ENCODE results near the gene GPR31.
"Not testable (repeated sequence)": the region's sequence is repeated elsewhere in the genome, so short reads cannot be mapped to it uniquely, and the experiment has no call there.

The GPR31 gene, protein sequence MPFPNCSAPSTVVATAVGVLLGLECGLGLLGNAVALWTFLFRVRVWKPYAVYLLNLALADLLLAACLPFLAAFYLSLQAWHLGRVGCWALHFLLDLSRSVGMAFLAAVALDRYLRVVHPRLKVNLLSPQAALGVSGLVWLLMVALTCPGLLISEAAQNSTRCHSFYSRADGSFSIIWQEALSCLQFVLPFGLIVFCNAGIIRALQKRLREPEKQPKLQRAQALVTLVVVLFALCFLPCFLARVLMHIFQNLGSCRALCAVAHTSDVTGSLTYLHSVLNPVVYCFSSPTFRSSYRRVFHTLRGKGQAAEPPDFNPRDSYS

DNA sequence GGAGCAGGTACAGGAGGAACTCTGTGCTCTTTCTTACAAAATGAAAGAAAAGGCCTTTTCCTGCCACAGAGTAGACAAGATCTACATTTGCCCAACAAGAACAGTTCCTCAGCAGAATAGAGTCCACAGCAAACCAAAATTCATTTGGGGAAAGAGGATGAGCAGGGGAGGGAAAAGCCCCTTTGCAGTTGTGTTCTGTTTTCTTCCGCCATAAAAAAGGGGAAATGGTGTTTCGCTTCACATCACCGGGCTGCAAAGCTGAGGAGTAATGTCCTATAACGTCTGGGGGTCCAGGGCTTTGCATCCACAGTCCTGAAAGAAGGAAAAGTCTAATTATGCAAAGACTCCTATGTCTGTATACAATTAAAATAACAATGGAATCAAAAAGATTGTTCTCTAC, at the start of gene GPR31:
Gene GPR31, minus strand, starts transcription at position 118 of the 400 bp plus-strand sequence. CDS start 149 bp downstream, outside the sequence.
- DNase-seq = no peak

DNA sequence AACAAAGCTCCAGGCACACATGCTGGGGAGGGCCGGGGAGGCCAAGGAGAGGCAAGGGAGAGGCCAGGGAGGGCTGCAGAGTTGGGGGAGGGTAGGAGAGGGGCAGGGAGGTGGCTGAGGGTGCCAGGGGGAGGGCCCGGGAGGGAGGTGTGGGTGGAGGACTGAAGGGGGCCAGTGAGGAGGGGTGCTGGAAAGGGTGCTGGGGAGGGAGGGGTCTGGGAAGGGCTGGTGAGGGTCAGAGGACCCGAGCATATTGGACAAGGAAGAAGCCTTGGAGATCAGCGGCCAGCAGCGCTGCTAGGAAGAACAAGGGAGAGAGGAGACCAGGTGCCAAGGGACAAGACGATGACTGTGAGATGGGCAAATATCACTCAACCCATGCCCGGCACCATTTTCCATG, 49.7 kb upstream of the GPR31 start:
- DNase-seq = no peak

DNA sequence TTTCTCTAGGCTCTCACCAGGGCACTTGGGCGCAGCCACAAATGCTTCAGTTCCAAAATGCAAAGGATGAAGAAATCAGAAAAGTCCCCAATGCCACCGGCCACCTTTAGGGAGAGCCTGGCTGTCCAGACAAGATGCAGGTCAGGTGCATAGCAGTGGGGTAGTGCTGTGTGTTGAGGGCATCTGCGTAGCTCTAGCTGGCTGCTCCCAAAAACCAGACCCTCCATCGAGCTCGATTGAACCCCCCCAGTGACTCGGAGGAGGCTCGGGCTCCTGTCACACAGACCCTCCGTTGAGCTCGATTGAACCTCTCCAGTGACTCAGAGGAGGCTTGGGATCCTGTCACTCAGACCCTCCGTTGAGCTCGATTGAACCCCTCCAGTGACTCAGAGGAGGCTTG, 47.5 kb upstream of the GPR31 start:
- not testable (repeated sequence) for DNase-seq

DNA sequence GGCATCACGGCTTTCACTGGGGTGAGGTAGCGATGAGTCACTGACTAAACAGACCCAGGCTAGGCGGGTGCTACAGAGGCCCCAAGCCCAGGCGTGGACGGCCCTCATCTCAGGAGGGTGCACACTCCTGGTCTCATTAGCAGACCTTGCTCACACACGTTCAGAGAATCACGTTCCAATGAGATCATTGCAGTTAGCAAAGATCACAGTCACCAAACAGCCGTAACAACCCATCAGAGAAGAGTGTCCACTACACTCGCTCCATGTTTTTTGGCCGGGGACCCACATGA, 46.2 kb upstream of the GPR31 start:
- not testable (repeated sequence) for DNase-seq

DNA sequence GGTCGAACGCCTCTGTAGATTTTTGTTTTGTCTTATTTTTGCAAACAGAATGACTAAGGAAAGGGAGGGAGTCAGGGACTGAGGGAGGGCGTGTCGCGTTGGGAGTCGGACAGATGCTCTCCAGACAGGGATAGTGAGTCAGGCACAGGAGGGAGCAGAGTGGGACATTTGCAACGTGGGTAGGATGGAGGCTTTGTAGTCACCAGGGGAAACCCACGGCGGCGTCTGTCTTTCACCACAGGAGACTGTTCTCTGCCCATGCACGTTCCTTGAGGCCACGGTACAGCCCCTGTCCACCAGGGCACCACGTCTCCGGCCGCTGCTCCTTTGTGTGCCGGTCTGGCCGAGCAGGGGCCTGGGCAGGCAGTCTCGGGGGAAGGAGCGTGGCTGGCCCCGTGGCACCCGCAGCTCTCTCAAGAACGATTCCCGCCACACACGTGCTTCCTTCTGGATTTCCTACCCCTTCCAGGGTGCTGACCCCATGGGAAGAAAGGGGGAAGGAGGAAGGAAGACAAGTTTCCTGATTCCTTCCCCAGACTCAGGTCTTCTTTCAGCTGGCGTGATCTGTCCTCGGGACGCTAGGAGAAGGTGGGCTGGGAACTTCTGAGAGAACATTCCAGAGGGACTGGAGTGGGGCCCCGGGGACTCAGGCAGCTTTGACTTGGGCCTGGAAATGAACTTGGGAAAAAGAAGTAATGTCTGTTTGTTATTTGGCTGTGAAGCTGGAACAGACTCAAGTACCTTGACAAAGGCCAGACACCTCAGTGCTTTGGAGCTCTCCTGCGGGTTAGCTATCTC, 45.7 kb upstream of the GPR31 start:
- not testable (repeated sequence) for DNase-seq

DNA sequence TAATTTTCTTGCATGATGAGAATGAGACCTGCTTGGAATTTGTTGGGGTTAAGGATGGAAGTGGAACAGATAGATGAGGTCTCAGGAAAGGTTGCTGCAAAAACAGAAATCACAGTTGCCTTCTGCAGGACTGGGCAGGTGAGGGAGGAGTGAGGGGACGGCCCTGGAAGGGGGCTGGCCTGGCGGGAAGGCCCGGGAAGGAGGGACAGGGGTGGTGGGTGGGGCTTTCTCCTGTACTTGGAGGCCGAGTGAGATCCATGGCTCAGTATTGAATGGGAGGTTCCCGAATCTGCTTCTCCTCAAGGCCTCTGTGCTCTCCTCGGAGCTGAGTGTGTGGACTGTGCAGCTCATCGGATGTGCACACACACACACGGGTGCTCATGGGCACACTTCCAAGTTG, 44.8 kb upstream of the GPR31 start:
- not testable (repeated sequence) for DNase-seq

DNA sequence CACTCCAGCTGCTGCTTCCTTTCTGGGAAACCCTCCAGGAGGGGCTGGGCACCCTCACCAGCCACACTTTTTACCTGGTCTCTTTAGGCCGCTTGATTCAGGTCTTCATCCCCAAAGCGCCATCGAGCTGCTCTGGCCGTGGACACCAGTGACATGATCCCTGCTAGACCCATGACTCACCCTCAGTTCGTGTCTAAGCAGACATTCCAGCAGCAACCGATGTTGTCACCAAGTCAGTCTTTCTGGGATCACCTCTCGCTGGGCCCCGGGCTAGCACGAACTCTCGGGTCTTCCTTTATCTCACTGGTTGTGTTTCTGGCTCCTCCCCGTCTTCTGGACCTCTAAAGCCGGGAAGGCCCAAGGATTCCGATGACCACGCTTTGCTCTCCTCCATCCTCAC, 43.0 kb upstream of the GPR31 start:
- no peak for DNase-seq

DNA sequence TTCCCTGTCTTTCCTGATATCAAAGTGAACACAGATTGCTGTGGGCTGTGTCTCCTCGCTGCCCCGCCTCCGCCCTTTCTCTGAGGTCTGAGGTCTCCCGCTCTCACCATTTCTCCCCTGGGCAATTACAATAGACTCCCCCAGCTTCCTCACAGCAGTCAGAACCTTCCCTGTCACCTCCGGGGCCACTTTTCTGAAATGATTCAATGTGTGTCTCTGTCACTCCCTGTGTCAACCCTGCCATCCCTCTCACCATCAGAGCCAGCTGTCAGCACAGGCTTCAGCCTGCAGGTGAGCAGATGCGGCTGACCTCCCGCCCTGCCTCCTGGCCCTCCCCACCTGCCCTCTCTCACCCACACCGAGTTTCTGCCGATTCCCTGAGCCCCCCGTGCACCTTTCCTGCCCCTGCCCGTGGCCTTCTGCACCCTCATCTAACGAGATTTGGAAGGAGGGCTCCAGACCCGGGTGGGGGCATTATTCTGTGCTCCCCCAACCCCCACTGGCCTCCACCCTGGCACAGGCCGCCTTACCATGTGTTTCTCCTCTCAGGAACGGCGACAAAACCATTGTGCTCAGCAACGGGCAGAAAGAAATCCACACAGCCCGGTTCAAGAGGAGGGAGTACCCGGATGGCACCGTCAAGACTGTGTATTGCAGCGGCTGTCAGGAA, 38.3 kb upstream of the GPR31 start:
- not testable (repeated sequence) for DNase-seq

DNA sequence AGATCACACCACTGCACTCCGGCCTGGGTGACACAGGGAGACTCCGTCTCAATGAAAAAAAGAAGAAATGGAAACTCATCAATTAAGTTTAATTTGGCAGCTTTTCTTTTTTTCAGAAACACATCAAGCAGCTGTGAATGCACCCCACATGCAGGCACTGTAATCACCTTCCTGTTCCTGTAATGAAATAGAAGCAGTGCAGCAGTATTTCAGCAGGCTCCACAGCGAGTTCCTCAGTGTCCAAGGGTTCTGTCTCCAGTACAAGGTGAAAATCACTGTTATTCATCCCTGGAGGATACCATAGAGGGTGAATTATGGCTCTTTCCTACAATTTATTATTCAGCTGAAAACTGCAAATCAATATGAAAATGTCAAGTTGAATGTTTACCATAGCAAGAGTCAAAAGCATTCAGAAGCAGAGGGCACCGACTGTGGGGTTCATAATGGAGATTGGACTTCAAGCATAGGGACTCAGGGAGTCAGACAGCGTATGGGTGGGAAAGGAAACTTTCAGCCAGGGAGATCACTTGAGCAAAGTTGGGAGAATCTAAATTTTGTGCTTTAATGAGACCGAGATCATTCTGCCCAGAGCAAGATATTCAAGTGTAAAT, 35.8 kb upstream of the GPR31 start:
- DNase-seq = not testable (repeated sequence)

DNA sequence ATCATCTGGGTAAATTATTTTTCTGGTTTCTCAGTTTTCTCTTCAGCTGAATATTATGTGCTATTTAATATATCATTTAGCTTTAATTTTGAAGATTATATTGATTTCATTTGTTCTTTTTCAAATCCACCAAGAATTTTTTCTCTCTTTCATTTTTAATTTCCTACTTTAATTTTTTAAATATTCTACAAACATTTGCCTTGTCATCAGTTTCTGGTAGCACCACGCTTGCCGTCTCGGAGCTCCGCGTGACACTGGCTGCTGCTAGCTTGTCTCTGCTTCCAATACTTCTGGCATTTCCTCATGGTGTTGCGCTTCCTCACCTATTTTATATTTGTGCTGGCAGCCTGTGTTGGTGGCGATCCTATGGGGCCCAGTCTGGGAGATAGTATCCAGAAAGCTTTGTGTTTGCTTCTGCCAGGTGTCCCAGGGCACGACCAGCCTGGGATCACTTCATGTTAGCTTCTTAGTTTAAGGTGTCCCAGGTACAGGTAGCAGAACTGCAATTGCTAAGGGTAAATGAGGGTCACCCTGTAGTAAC, 33.3 kb upstream of the GPR31 start:
- not testable (repeated sequence) for DNase-seq

DNA sequence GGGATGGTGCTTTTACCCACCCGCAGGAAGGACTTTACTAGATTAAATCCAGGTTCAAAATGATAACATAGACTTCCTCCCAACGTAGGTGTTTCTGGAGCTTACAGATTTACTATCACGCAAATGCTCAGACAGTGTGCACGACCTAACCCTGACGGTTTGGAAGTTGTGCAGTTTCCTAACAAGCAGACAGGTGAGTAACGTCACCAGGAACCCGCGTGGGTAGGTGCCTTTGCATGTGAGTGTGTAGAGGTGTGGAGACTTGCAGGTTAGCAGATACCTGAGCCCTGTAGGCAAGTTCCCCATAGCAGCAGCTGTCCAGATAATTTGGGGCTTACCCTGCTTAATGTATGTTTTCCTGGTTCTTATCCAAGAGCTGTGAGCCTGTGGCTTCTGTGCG, 29.5 kb upstream of the GPR31 start:
- not testable (repeated sequence) for DNase-seq

DNA sequence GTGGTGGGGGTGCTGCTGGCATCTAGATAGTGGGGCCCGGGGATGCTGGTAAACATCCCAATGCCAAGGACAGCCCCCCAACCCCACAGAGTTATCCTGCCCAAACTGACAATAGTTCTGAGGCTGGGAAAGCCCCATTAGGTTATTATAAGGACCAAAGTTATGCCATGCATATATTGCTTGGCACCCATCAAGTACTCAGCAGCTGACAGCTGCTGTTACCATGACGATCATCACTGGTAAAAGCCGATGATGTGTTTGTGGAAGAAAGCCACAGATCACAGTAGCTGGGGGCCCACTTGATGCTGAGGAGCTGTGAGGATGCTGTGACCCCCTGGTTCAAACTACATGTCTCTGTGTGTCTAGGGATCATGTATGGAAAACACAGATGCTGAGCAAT, 27.3 kb upstream of the GPR31 start:
- DNase-seq = not testable (repeated sequence)

DNA sequence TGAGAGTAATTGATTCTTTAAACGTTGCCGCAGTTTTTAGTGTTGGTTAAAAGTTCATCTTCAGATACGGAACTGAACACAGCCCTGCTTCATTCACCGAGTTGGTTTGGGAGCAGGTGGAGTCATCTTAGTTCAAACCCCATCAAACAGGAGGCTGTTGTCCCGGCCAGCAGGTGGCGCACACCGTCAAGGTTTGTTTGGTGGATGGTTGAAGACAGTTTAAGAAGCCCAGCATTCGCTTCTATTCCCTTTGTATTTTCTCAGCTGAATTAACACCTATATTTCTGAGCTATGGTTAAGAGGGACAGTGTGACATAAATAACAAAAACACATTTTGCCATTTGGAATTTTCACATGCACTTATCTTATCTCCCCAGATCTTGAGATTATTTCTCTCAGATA, 25.1 kb upstream of the GPR31 start:
- not testable (repeated sequence) for DNase-seq

DNA sequence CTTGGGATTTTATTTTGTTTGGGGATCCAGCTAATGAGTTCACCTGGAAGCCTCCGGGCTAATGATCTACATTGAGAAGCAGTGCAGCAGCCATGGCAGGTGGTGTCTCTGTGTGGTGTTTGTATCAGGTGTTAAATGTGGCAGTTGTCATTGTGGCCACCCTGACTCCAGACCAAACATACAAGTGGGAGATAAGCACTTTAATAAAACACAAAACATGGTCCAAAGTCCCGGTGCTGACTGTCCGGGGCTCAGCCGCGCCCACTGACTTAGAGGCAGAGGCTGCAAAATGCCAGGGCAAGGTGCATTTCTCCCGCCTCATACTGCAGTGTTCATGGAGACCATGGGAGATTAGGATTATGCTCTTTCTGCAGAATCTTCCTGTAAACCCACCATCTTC, 23.6 kb upstream of the GPR31 start:
- not testable (repeated sequence) for DNase-seq

DNA sequence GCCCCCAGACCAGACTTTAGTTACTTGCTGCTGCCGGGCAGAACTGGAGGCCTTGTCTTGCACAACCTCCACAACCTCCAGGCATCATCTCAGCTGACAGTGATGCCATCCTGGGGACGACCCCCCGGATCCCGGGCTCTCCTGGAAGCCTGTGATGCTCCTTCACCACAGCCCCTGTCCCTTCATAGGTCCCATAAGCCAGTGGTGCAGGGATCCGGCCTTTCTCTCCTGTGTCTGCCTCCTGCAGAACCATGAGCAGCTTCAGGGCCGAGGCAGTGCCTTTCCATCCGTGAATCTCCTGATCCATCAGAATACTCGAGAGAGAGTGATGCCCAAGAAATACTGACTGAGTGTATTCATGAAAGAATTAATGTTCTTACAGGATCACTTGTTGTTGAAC, 22.3 kb upstream of the GPR31 start:
- DNase-seq = not testable (repeated sequence)

DNA sequence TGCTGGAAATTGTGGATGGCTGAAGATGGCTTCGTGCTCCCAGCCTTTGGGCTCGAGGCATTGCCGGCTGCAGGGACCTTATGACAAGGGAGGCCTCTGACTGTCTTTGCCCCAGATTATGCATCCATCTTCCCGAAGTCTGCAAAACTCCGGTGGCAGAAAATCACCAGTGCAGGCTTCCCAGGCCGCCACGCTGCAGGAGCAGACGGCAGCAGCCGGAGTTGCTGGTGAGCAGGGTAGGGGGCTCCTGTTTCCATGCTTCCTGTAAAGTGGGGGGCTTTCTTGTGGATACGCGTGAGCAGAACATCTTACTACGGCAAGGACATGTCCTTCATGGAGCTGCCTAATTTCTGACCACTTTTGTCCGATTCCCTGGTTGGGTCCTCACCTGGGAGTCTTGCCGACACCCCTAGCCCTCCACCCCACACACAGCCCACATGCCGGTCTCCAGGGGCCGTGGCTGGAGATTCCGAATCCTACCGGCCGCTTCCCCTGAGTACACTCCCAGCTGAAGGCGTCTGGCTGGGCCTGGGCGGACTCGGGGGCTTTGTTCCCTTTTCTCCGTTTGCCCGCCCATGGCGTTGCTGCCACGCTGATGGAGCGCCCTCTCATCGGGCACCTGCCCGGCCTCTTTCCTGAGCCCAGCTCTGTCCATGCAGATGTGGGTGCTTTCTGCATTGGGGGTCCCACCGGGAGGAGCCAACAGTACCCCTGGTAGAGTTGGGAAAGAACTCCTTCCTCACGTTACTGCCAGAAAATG, 21.3 kb upstream of the GPR31 start:
- DNase-seq = not testable (repeated sequence)

DNA sequence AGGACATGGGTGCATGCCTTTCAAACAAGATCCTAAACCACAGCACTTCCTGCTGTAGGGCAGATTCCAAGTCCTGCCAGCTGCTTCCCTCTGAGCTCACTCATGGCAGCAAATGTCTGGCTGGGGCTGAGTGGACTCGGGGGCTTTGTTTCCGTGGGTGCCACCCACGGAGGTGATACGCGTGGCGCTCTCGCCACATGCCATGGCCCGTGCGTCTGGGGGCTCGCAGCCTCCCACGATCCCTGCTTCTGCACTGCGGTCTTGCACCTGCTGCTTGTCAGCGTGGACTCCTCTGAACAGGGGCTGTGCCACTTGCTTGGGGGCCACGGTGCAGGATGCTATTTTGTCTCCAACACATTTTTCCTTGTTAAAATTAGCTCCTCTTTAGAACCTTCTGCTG, 19.5 kb upstream of the GPR31 start:
- DNase-seq = not testable (repeated sequence)

DNA sequence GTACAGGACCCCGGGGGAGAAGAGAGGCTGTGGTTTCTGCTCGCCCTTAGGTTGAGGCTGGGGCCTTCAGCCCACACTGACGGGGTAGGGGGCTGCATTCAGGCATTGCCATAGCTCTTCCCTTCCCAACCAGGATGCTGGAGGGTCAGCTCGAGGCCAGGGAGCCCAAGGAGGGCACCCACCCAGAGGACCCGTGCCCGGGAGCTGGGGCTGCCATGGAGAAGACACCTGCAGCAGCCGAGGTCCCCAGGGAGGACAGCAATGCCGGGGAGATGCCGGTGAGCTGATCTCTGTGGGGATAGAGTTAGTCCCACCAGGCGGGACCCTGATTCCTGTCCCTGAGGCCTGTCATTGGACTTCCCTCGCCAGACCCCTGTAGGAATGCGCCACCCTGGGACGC, 14.2 kb upstream of the GPR31 start:
- DNase-seq = not testable (repeated sequence)

DNA sequence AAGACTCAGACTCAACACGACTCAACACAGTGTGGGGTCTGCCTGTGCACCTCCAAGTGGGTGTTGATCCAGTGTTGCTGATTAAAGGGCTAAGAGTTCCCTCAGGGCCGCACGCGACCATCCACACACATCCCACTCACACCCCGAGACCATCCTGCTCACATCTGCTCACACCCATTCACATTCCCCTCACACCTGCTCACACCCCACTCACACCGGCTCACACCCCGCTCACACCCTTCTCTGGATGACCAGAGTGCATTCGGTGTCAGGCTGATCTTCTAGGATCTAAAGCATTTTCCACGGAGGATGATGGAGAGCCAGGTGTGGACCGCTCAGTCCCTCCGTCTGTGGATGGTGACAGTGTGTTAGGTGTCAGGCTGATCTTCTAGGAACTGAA, 13.5 kb upstream of the GPR31 start:
- DNase-seq = not testable (repeated sequence)

DNA sequence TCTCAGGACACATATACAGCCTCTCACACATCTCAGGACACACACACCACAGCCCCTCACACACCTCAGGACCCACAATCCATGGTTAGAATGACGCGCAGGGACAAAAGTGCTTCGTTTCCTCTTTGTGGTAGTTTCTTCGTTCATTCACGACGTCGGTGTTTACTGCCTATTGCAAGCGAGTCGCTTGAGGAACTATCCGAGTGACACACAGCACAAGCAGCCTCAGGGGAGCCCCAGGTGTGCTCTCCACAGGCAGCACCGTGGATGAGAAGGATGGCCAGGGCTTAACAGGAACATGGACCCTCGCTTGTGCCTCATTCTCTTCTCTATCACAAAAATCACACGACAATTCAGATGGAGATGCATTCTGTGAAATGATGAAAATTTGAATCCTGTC, 12.1 kb upstream of the GPR31 start:
- DNase-seq = not testable (repeated sequence)

DNA sequence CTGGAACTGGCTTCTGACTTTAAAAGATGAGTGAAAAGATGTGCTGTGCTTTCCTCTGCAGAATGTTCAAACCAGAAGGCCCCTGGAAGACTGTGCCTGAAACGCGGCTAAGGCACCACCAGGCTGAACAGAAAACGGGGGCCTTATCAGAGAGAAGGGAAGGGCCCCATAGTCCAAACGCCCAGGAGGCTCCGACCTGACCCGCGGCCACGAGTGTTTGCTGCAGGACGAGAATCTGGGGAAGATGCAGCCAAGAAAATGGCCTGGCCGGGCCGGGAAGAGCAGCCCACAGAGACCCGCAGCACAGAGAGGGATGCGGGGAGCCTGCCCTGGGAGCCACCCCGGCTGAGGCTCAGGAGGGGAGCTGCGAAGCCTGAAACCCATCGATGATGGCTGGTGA, 10.5 kb upstream of the GPR31 start:
- DNase-seq = not testable (repeated sequence)

DNA sequence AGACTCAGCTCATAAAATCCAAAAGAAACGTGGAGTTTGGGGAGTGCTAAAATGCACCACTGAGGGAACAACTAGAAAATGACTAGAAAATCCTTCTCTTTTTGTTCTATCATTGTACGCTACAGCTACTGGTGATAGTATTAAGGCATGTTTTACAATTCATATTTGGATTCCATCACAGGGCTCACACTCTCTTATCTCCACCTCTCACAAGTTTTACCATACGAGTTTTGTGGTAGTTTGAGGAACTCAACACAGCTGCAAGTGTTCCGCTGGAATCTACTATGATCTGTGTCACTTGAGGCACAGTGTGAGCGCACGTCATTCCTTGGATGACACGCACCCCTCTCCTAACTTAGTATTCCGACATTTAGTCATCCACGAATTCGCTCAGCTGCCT, 9.9 kb upstream of the GPR31 start:
- peak; percentile 75 for DNase-seq
